GM12872 (cell line): ENCODE measurements around the gene EXOC2.

Source experiments
- CTCF ChIP-seq: IDR thresholded peaks from 3 replicates; pipeline ENCODE4 v1.5.1; 2011; ENCODE audit warnings: low read depth, mild to moderate bottlenecking, low read length, moderate library complexity; ENCODE audit not compliant: insufficient read depth

EXOC2 gene

GRCh38 chr6:654136-654535 is 38.8 kb downstream of the EXOC2 start:
- no peak for TF ChIP-seq CTCF

- TF ChIP-seq CTCF, result no peak
Measured at GRCh38 chr6:652865-653264, 40.1 kb downstream of the EXOC2 start.

GRCh38 chr6:650098-650497 is 42.8 kb downstream of the EXOC2 start:
- TF ChIP-seq CTCF, result no peak

- no peak for TF ChIP-seq CTCF
Measured at GRCh38 chr6:642805-643204, 50.1 kb downstream of the EXOC2 start.

GRCh38 chr6:641225-641985 is 51.5 kb downstream of the EXOC2 start:
- no peak for TF ChIP-seq CTCF

- no peak for TF ChIP-seq CTCF
Measured at GRCh38 chr6:636488-636887, 56.5 kb downstream of the EXOC2 start.

GRCh38 chr6:635233-635632 is 57.7 kb downstream of the EXOC2 start:
- TF ChIP-seq CTCF, result no peak

- TF ChIP-seq CTCF, result no peak
Measured at GRCh38 chr6:633611-634010, 59.3 kb downstream of the EXOC2 start.
